ENCODE results near the gene NPHS1.

DNA sequence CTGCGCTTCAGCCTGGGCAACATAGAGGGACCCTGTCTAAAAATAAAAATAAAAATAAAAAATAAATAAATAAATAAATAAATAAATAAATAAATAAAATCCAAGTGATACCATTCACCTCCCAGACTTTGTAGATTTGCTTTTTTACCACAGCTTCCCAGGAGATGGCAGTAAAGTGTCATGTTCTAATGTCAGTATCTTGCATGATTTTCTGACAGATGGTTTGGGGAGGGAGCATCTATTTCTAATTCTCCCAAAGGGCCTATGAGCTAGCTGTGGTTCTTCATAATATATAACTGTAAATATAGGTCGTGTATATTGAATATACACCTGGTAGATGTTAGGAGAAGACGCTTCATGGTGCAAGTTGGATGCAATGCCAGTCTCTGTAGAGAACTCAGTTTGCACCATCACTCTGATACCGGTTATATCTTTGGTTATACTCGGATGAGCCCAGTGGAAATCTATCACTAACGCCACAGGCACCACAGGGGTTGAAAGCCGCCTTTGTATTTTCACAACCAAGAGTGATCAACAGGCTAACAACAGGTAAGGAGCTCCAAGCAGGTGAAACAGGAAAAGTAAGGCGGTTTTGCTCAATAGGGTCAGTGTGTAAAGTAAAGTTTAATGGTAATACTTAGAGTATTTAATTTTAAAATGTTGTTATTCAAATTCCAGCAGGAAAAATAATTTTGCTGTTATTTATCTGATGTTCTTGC is 30.0 kb upstream of the NPHS1 start:
- TF ChIP-seq, protein P1, sequence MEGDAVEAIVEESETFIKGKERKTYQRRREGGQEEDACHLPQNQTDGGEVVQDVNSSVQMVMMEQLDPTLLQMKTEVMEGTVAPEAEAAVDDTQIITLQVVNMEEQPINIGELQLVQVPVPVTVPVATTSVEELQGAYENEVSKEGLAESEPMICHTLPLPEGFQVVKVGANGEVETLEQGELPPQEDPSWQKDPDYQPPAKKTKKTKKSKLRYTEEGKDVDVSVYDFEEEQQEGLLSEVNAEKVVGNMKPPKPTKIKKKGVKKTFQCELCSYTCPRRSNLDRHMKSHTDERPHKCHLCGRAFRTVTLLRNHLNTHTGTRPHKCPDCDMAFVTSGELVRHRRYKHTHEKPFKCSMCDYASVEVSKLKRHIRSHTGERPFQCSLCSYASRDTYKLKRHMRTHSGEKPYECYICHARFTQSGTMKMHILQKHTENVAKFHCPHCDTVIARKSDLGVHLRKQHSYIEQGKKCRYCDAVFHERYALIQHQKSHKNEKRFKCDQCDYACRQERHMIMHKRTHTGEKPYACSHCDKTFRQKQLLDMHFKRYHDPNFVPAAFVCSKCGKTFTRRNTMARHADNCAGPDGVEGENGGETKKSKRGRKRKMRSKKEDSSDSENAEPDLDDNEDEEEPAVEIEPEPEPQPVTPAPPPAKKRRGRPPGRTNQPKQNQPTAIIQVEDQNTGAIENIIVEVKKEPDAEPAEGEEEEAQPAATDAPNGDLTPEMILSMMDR (IDR thresholded peaks at IDR 0.05), result peak in 2 of 3 experiments; percentile 24 to 45
- no peak for TF ChIP-seq POLR2A (IDR thresholded peaks at IDR 0.05)

Data from testis (tissue), 2 donors.